Neural cell (in vitro differentiated cells): ENCODE results near the gene AMH. TPM values are rescaled to one million over a fixed set of nuclear protein-coding genes. Genes with fewer than 3 reads are reported as not detected.

Source experiments
- H2AFZ ChIP-seq: fragments of 200-600, 300-800 bp; sonication (generic), shearing (Covaris generic); 2 replicates; pipeline ENCODE4 v1.6.0; 2014; ENCODE audit warnings: low read depth, mild to moderate bottlenecking, antibody characterized with exemption, low read length, moderate library complexity
- H3F3A ChIP-seq: fragments of 200-600 bp; shearing (Covaris generic); 2 replicates; pipeline ENCODE4 v1.6.1; 2016; ENCODE audit warnings: mild to moderate bottlenecking, moderate library complexity, mixed read lengths, antibody characterized with exemption, low read length; ENCODE audit not compliant: insufficient read depth, poor library complexity, severe bottlenecking
- H3K27ac ChIP-seq: fragments of 200-600, 300-800 bp; sonication (generic), shearing (Covaris generic); 2 replicates; pipeline ENCODE4 v1.5.1; 2014; ENCODE audit warnings: mild to moderate bottlenecking, low read length, moderate library complexity
- H3K27me3 ChIP-seq: fragments of 300-800, 200-600 bp; sonication (generic), shearing (Covaris generic); 2 replicates; pipeline ENCODE4 v1.6.0; 2014; ENCODE audit warnings: mild to moderate bottlenecking, low read depth, low read length, moderate library complexity; ENCODE audit not compliant: insufficient read depth
- H3K36me3 ChIP-seq: fragments of 300-800, 200-600 bp; sonication (generic), shearing (Covaris generic); 2 replicates; pipeline ENCODE4 v1.5.1; 2014; ENCODE audit warnings: mild to moderate bottlenecking, antibody characterized with exemption, low read length, moderate library complexity; ENCODE audit not compliant: insufficient read depth
- H3K4me2 ChIP-seq: fragments of 300-800, 200-600 bp; sonication (generic), shearing (Covaris generic); 2 replicates; pipeline ENCODE4 v1.6.0; 2014; ENCODE audit warnings: mild to moderate bottlenecking, low read length
- H3K4me3 ChIP-seq: fragments of 300-800, 200-600 bp; sonication (generic), shearing (Covaris generic); 2 replicates; pipeline ENCODE4 v1.5.1; 2014; ENCODE audit warnings: mild to moderate bottlenecking, low read length, moderate library complexity
- H3K79me2 ChIP-seq: fragments of 200-600 bp; shearing (Covaris generic); replicated peaks from 2 replicates; pipeline ENCODE4 v1.6.0; 2014; ENCODE audit warnings: mild to moderate bottlenecking, low read length, moderate library complexity; ENCODE audit not compliant: insufficient read depth
- H3K9ac ChIP-seq: fragments of 300-800, 200-600 bp; sonication (generic), shearing (Covaris generic); 2 replicates; pipeline ENCODE4 v1.6.1; 2016; ENCODE audit warnings: mild to moderate bottlenecking, low read length, mixed read lengths
- H3K9me2 ChIP-seq: fragments of 200-600 bp; shearing (Covaris generic); 2 replicates; pipeline ENCODE4 v1.6.1; 2016; ENCODE audit warnings: mild to moderate bottlenecking, low read length, mixed read lengths; ENCODE audit not compliant: insufficient read depth
- H3K9me3 ChIP-seq: fragments of 200-600, 300-800 bp; sonication (generic), shearing (Covaris generic); 2 replicates; pipeline ENCODE4 v1.6.1; 2016; ENCODE audit warnings: mild to moderate bottlenecking, mixed run types, low read length, moderate library complexity, mixed read lengths
- H4K20me1 ChIP-seq: fragments of 200-600 bp; shearing (Covaris generic); 2 replicates; pipeline ENCODE4 v1.6.1; 2016; ENCODE audit warnings: mild to moderate bottlenecking, mixed run types; ENCODE audit not compliant: insufficient read depth
- EP300 ChIP-seq: fragments of 450-650 bp; conservative IDR thresholded peaks from 2 replicates; pipeline ENCODE4 v1.6.1; 2014; ENCODE audit warnings: antibody characterized with exemption, mild to moderate bottlenecking, moderate library complexity; ENCODE audit not compliant: poor library complexity, severe bottlenecking
- EZH2 ChIP-seq: fragments of 200-600, 300-800 bp; shearing (Covaris generic), sonication (generic); IDR thresholded peaks from 2 replicates; pipeline ENCODE4 v1.6.1; 2014; ENCODE audit warnings: antibody characterized with exemption, low read length, borderline replicate concordance, mild to moderate bottlenecking; ENCODE audit not compliant: insufficient read depth, poor library complexity, severe bottlenecking
- MXI1 ChIP-seq: fragments of 450-650 bp; conservative IDR thresholded peaks from 2 replicates; pipeline ENCODE4 v1.6.1; 2014; ENCODE audit warnings: antibody characterized with exemption, mild to moderate bottlenecking; ENCODE audit not compliant: poor library complexity, severe bottlenecking
- POLR2AphosphoS5 ChIP-seq: IDR thresholded peaks from 2 replicates; pipeline ENCODE4 v1.6.1; 2012
- RAD21 ChIP-seq: fragments of 450-650 bp; conservative IDR thresholded peaks from 2 replicates; pipeline ENCODE4 v1.6.1; 2014; ENCODE audit warnings: antibody characterized with exemption, mild to moderate bottlenecking, moderate library complexity
- SMC3 ChIP-seq: fragments of 450-650 bp; conservative IDR thresholded peaks from 2 replicates; pipeline ENCODE4 v1.6.1; 2014; ENCODE audit warnings: antibody characterized with exemption, mild to moderate bottlenecking, moderate library complexity; ENCODE audit not compliant: poor library complexity
- TAF1 ChIP-seq: IDR thresholded peaks from 2 replicates; pipeline ENCODE4 v1.6.1; 2012; ENCODE audit warnings: low read depth
- polyA plus RNA-seq: library from polyadenylated mRNA; depleted of rRNA; stranded (reverse); fragments of >200 nt; gene quantifications from 2 replicates; pipeline ENCODE4 v1.2.3, GENCODE V29; 2014
- TF ChIP-seq, protein P1 (sequence below): IDR thresholded peaks from 2 replicates; pipeline ENCODE4 v1.6.1; 2012; ENCODE audit warnings: borderline replicate concordance
- TF ChIP-seq, protein P2 (sequence below): fragments of 450-650 bp; IDR thresholded peaks from 2 replicates; pipeline ENCODE4 v1.5.1; 2014; ENCODE audit warnings: antibody characterized with exemption, mild to moderate bottlenecking, moderate library complexity; ENCODE audit not compliant: poor library complexity, severe bottlenecking

AMH gene
- polyA plus RNA-seq, 1 donor from 2014 or later = 57.5 TPM

DNA sequence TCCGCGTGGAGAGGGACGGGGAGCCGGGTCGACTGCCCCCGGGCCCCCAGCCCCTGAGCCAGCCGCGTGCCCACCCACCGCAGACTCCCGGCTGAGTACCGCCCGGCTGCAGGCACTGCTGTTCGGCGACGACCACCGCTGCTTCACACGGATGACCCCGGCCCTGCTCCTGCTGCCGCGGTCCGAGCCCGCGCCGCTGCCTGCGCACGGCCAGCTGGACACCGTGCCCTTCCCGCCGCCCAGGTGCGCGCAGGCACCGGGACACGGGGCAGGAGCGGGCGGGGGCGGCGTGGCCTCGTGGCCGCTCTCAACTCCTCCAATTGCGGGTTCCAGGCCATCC, 1.6 kb downstream of the AMH start:
- Histone ChIP-seq H2AFZ (no peak overlapping the region), H3K27me3 (peaks cover 14% of the 10 kb centered on the region)
- no peak for TF ChIP-seq EP300
- no peak for TF ChIP-seq EZH2
- TF ChIP-seq SMC3 = no peak
- no peak for TF ChIP-seq MXI1
- TF ChIP-seq, protein P1, sequence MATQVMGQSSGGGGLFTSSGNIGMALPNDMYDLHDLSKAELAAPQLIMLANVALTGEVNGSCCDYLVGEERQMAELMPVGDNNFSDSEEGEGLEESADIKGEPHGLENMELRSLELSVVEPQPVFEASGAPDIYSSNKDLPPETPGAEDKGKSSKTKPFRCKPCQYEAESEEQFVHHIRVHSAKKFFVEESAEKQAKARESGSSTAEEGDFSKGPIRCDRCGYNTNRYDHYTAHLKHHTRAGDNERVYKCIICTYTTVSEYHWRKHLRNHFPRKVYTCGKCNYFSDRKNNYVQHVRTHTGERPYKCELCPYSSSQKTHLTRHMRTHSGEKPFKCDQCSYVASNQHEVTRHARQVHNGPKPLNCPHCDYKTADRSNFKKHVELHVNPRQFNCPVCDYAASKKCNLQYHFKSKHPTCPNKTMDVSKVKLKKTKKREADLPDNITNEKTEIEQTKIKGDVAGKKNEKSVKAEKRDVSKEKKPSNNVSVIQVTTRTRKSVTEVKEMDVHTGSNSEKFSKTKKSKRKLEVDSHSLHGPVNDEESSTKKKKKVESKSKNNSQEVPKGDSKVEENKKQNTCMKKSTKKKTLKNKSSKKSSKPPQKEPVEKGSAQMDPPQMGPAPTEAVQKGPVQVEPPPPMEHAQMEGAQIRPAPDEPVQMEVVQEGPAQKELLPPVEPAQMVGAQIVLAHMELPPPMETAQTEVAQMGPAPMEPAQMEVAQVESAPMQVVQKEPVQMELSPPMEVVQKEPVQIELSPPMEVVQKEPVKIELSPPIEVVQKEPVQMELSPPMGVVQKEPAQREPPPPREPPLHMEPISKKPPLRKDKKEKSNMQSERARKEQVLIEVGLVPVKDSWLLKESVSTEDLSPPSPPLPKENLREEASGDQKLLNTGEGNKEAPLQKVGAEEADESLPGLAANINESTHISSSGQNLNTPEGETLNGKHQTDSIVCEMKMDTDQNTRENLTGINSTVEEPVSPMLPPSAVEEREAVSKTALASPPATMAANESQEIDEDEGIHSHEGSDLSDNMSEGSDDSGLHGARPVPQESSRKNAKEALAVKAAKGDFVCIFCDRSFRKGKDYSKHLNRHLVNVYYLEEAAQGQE = no peak
- no peak for TF ChIP-seq RAD21
- TF ChIP-seq, protein P2, sequence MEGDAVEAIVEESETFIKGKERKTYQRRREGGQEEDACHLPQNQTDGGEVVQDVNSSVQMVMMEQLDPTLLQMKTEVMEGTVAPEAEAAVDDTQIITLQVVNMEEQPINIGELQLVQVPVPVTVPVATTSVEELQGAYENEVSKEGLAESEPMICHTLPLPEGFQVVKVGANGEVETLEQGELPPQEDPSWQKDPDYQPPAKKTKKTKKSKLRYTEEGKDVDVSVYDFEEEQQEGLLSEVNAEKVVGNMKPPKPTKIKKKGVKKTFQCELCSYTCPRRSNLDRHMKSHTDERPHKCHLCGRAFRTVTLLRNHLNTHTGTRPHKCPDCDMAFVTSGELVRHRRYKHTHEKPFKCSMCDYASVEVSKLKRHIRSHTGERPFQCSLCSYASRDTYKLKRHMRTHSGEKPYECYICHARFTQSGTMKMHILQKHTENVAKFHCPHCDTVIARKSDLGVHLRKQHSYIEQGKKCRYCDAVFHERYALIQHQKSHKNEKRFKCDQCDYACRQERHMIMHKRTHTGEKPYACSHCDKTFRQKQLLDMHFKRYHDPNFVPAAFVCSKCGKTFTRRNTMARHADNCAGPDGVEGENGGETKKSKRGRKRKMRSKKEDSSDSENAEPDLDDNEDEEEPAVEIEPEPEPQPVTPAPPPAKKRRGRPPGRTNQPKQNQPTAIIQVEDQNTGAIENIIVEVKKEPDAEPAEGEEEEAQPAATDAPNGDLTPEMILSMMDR = no peak
- no peak for TF ChIP-seq POLR2AphosphoS5
- TF ChIP-seq TAF1 = no peak

DNA sequence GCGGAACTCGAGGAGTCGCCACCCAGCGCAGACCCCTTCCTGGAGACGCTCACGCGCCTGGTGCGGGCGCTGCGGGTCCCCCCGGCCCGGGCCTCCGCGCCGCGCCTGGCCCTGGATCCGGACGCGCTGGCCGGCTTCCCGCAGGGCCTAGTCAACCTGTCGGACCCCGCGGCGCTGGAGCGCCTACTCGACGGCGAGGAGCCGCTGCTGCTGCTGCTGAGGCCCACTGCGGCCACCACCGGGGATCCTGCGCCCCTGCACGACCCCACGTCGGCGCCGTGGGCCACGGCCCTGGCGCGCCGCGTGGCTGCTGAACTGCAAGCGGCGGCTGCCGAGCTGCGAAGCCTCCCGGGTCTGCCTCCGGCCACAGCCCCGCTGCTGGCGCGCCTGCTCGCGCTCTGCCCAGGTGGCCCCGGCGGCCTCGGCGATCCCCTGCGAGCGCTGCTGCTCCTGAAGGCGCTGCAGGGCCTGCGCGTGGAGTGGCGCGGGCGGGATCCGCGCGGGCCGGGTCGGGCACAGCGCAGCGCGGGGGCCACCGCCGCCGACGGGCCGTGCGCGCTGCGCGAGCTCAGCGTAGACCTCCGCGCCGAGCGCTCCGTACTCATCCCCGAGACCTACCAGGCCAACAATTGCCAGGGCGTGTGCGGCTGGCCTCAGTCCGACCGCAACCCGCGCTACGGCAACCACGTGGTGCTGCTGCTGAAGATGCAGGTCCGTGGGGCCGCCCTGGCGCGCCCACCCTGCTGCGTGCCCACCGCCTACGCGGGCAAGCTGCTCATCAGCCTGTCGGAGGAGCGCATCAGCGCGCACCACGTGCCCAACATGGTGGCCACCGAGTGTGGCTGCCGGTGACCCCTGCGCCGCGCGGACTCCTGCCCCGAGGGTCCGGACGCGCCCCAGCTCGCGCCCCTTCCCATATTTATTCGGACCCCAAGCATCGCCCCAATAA, 2.3 kb downstream of the AMH start:
- no peak overlapping the region for H3K9ac ChIP-seq
- H4K20me1 ChIP-seq = no peaks in the 10 kb centered on the region
- H3K9me3 ChIP-seq = no peaks in the 10 kb centered on the region
- no peaks in the 10 kb centered on the region for H3K36me3 ChIP-seq
- H3K9me2 ChIP-seq = no peaks in the 10 kb centered on the region
- no peak overlapping the region for H3K27ac ChIP-seq
- H3K27me3 ChIP-seq = peaks cover 14% of the 10 kb centered on the region
- H3K4me3 ChIP-seq = no peak overlapping the region
- H3K79me2 ChIP-seq = no peaks in the 10 kb centered on the region
- TF ChIP-seq POLR2AphosphoS5 (no peak), SMC3 (no peak), EZH2 (no peak), RAD21 (no peak), MXI1 (no peak), TAF1 (no peak), EP300 (no peak)
- TF ChIP-seq, protein P1 = no peak
- TF ChIP-seq, protein P2 = no peak
- no peaks in the 10 kb centered on the region for H3F3A ChIP-seq
- H3K4me2 ChIP-seq = no peak overlapping the region
- no peak overlapping the region for H2AFZ ChIP-seq

More for the DNA sequence above, 1.6 kb downstream of the AMH start:
- Histone ChIP-seq H4K20me1 (no peaks in the 10 kb centered on the region), H3K9me3 (no peaks in the 10 kb centered on the region), H3K79me2 (no peaks in the 10 kb centered on the region), H3K4me3 (no peak overlapping the region), H3K9ac (no peak overlapping the region), H3K4me2 (no peak overlapping the region), H3F3A (no peaks in the 10 kb centered on the region), H3K27ac (no peak overlapping the region), H3K9me2 (no peaks in the 10 kb centered on the region), H3K36me3 (no peaks in the 10 kb centered on the region)
